GM19372 (cell line): ENCODE data around the gene PDHX.

Source experiments
- ATAC-seq: cut with Tn5 transposase; IDR thresholded peaks from one replicate; pipeline ENCODE4 v1.9.1; 2021; ENCODE audit warnings: mild to moderate bottlenecking, low read depth, moderate library complexity; ENCODE audit not compliant: unreplicated experiment

Gene PDHX

GRCh38 chr11:34948696-34949095 is 32.3 kb downstream of the PDHX start:
- ATAC-seq: no peak

DNA sequence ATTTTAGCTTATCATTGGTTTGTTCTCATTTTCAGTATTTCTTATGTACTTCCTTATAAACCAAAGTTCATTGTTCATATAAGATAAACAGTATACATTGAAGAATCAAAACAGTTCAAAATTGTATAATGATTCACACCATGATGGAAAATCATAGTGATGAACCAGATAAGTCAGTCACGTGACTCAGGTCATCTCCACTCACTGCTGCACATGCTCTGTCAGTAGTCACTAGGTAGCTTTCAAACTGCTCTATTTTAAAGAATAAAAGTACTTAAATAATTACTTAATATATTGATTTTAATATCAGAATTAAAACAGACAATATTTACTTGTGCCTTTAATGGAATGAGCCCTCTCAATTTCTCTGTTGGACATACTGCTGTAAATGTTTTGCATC is 37.5 kb downstream of the PDHX start:
- no peak for ATAC-seq

DNA sequence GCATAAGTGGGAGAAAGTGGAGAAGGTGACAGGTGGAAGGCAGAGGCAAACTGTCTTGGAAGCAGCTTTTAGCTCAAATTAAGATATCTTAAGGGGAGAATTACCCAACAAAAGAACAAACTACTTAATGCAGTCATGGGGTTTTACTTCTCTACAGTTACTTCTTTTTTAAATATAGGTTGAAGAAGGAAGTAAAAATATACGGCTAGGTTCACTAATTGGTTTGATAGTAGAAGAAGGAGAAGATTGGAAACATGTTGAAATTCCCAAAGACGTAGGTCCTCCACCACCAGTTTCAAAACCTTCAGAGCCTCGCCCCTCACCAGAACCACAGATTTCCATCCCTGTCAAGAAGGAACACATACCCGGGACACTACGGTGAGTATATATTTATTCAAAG is 40.8 kb downstream of the PDHX start:
- ATAC-seq: no peak

DNA sequence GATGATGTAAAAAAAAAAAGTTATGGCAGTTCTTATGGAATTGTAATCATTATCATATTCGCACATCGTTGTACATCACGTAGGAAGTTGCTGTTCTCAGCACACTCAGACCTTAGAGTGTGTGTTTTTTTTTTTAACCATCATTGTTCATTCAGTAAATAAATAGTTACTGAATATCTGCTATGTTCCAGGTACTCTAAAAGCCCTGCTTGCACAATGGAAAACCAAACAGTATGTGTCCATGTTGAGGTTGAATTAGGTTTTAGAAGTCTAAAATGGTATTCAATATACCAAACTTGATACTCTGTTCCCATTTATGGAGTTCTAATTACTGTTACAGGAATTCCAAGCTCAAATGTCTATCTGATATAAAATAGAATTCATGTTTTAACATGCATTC is 41.2 kb downstream of the PDHX start:
- no peak for ATAC-seq

GRCh38 chr11:34959770-34960169 is 43.4 kb downstream of the PDHX start:
- no peak for ATAC-seq

DNA sequence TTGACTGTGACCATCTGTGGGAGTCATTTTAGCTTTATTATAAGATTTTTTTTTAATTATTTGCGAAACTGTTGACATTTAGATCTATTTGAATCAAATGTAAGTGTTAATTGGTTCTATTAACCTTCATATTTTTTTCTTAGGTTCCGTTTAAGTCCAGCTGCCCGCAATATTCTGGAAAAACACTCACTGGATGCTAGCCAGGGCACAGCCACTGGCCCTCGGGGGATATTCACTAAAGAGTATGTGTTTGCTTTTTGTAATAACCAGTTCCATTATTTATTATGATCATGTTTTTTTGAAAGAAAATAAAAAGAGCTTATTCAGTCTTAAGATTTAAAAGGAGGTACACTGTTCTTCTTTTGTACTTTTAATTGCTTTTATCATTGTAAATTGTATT is 43.9 kb downstream of the PDHX start:
- no peak for ATAC-seq

DNA sequence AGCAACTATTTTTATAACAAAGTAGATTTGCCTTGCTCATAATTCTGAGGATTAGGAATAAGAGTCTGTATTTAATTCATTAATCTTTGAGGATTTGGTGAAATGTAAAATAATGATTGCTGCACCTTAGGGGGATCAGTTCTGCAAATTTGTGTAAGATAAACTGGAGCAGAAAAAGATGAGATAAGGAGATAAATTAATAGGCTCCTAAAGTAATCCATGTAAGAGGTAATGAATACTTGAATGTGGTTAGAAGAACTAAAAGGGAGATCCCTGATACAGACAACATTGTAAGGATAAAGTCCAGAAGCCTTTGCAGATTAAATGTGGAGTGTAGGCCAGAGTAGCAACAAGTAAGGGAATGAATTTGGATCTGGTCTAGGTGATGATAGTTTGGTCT is 45.6 kb downstream of the PDHX start:
- no peak for ATAC-seq

DNA sequence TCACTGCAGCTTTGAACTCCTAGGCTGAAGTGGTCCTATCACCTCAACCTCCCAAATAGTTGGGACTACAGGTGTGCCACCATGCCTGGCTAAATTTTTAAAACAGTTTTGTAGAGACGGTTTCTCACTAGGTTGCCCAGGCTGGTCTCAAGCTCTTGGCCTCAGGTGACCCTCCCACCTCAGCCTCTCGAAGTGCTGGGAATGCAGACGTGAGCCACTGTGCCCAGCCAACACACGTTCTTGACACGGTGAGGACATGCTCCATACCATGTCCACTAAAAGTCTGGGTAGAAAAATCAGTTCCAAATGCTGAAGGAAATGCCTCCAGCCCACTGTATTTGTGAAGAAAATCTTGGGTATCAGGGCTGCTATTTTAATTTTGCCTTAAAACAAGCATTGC is 46.9 kb downstream of the PDHX start:
- no peak for ATAC-seq

DNA sequence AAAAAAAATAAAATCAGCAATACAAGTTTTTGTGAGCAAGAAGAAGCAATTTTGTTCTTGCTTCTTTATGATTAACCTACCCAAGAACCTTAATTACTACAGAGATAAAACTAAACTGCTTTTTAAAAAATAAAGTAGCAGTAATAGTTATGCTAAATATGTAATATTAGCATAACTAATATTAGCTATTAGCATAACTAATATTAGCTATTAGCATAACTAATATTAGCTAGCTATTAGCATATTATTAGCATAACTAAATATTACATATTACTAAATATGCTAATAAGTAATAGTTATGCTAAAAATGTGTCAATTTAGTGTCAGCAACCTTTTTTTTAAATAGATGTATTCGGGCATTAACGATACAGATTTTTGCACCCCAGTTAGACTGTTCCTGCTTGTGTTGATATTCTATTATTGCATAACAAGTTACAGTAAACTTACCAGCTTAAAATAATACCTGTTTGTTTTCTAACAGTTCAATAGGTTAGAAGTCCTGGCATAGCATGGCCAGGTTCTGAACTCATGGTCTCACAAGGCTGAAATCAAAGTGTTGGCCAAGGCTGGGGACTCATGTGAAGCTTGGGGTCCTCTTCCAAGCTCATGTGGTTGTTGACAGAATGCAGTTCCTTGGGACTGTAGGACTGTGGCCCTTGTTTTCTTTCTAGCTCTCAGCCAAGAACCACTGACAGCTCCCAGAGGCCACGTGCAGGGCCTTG is 48.4 kb downstream of the PDHX start:
- ATAC-seq: no peak

DNA sequence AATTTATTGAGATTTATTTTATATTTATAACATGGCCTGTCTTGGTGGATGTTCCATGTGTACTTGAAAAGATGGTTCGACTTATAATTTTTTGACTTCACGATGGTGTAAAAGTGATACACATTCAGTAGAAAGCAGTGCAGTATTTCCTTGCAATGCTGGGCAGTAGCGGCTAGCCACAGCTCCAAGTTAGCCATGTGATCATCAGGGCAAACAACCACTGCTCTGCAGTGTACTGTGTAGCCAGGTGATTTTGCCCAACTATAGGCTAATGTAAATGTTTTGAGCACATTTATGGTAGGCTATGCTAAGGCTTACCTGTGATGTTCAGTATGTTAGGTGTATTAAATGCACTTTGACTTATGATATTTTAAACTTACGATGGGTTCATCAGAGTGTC is 52.4 kb downstream of the PDHX start:
- ATAC-seq: no peak

- ATAC-seq: no peak
Measured at GRCh38 chr11:34970033-34970432, 53.6 kb downstream of the PDHX start.

GRCh38 chr11:34970480-34970879 is 54.1 kb downstream of the PDHX start:
- ATAC-seq: no peak

- no peak for ATAC-seq
Measured at GRCh38 chr11:34971928-34972327, 55.5 kb downstream of the PDHX start.

DNA sequence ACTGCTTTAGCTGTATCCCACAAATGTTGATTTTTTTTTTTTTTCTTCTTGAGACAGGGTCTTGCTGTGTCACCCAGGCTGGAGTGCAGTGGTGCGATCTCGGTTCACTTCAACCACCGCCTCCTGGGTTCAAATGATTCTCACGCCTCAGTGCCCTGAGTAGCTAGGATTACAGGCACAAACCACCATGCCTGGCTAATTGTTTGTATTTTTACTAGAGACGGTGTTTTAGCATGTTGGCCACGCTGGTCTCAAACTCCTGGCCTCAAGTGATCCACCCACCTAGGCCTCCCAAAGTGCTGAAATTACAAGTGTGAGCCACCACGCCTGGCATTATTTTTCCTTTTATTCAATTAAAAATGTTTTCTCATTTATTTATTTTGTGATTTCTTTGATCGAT is 55.9 kb downstream of the PDHX start:
- ATAC-seq: no peak

DNA sequence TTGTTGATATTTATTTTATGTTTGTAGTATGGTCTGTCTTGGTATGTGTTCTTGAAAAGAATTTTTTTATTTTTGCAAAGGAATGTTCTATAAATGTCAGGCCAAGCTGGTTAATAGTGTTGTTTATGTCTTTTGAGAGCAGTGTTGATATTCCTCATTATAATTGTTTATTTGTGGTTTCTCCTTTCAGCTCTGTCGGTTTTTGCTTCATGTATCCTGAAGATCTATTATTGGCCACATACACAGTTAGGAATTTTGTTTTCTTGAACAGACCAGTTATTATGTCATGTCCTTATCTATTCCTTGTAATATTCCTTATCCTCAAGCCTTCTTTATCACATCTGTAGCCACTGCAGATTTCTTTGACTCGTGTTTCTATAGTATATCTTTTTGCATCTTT is 56.5 kb downstream of the PDHX start:
- no peak for ATAC-seq

DNA sequence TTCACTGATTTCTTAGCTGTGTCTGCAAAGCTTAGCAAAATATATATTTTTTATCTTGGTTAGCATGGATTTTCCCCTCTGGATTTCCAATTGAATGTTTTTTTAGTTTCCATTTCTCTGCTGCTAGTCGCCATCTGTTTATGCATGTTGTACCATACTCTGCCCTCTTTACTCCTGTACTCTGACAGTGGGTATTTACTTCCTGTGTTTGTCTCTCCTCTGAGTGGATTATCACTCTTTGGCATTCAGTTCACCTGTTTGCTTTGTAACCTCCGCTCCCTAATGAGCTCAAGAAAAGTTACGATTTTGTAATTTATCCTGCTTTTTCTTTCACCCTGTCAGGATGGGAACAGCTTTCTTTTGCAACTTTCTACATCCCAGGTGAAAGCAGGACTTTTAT is 59.1 kb downstream of the PDHX start:
- ATAC-seq: no peak

- ATAC-seq: no peak
Measured at GRCh38 chr11:34976496-34977088, 60.2 kb downstream of the PDHX start.

DNA sequence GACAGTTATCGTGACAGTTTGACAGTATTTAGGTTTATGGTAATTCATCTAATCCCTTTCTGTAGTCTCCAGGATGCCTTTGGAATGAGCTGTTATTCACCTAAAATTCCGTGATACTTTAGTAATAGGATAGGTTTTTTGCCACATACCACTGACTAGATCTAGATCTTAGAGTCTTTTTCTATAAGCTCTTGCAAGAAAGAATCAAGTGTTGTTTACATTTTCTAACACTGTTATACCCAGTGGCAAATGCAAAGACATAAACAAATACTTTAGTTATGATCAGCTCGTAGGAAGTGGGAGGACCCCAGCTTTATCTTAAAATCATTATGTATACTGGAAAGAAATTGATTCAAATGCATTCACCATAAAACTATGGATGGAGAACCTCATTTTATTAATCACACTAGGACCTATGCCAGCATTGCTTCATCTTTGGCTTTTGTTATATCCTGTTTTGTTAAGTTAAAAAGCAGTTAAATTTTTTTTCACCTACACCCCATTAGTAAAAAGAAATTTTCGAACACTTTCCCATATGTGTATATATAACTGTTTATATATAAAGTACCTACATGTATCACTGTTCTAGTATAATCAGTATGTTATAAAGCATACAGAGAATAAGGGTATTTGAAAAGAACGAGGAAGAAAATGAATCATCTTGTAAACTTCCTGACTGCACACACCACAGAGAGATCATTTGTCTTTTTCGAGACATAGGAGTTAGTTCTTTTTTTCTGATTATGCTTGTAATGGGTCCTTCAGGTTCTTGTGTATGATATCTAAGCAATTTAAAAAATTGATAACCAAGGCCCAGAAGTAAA is 60.9 kb downstream of the PDHX start:
- ATAC-seq: no peak

GRCh38 chr11:34978236-34979191 is 62.1 kb downstream of the PDHX start:
- no peak for ATAC-seq

DNA sequence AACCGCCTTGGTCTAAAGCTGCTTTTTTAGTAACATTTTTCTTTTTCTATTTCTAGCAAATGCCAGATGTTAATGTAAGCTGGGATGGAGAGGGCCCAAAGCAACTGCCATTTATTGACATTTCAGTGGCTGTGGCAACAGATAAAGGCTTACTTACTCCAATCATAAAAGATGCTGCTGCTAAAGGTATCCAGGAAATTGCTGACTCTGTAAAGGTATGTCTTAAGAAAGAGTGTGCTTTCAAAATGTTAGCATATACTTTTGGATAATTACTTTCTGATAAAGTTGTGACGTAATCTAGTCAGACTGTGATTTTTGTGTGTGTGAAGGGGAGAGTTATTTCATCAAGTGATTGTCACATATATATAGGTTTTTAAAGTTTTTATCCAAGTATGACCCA is 68.1 kb downstream of the PDHX start:
- no peak for ATAC-seq
